IMR-90 (cell line): ENCODE data around the gene PGA4.
"Not testable (repeated sequence)": the region's sequence is repeated elsewhere in the genome, so short reads cannot be mapped to it uniquely, and the experiment has no call there.

Experiments used
- CHD1 ChIP-seq: IDR thresholded peaks from 2 replicates; pipeline ENCODE4 v1.6.1; 2012; ENCODE audit warnings: low read depth, low read length, improper control_type of control experiment
- POLR2A ChIP-seq: IDR thresholded peaks from 2 replicates; pipeline ENCODE4 v1.6.1; 2012; ENCODE audit warnings: mild to moderate bottlenecking, low read depth, low read length
- RCOR1 ChIP-seq: IDR thresholded peaks from 2 replicates; pipeline ENCODE4 v1.6.1; 2012; ENCODE audit warnings: mild to moderate bottlenecking, low read length, improper control_type of control experiment; ENCODE audit not compliant: insufficient replicate concordance
- TF ChIP-seq, protein P1 (sequence below): conservative IDR thresholded peaks from 2 replicates; pipeline ENCODE4 v1.5.1; 2012; ENCODE audit warnings: mild to moderate bottlenecking, low read depth, low read length, improper control_type of control experiment

DNA sequence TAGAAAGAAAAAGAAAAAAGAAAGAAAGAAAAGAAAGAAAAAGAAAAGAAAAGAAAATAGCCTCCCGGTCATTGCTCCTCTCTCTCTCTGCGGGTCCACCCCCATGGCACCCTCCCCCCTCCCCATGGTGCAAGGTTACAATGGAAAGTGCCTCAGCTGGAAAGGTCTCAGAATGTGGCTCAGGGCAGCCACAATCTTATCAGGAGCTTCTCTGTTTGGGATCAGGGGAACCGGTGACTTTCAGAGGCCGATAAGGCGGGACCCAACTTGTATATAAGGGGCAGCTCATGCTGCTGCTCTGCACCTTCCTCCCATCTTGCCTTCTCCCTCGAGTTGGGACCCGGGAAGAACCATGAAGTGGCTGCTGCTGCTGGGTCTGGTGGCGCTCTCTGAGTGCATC lies 18.7 kb downstream of the PGA4 start, which contains the start of gene PGA5:
- TF ChIP-seq, protein P1, sequence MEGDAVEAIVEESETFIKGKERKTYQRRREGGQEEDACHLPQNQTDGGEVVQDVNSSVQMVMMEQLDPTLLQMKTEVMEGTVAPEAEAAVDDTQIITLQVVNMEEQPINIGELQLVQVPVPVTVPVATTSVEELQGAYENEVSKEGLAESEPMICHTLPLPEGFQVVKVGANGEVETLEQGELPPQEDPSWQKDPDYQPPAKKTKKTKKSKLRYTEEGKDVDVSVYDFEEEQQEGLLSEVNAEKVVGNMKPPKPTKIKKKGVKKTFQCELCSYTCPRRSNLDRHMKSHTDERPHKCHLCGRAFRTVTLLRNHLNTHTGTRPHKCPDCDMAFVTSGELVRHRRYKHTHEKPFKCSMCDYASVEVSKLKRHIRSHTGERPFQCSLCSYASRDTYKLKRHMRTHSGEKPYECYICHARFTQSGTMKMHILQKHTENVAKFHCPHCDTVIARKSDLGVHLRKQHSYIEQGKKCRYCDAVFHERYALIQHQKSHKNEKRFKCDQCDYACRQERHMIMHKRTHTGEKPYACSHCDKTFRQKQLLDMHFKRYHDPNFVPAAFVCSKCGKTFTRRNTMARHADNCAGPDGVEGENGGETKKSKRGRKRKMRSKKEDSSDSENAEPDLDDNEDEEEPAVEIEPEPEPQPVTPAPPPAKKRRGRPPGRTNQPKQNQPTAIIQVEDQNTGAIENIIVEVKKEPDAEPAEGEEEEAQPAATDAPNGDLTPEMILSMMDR: not testable (repeated sequence)
- TF ChIP-seq POLR2A, RCOR1, CHD1: not testable (repeated sequence)
